H7 (cell line): Measurements from ENCODE around the gene AGBL4. TPM values are rescaled to one million over a fixed set of nuclear protein-coding genes. Genes with fewer than 3 reads are reported as not detected.
"Not testable (repeated sequence)": the region's sequence is repeated elsewhere in the genome, so short reads cannot be mapped to it uniquely, and the experiment has no call there.

Experiments used
- DNase-seq: peaks from one replicate; pipeline ENCODE4 v3.0.0; 2012
- H3K27me3 ChIP-seq: 2 replicates; pipeline ENCODE4 v1.6.0; 2011; ENCODE audit warnings: mild to moderate bottlenecking, low read length; ENCODE audit not compliant: control insufficient read depth, insufficient read depth
- H3K36me3 ChIP-seq: replicated peaks from 2 replicates; pipeline ENCODE4 v1.5.1; 2011; ENCODE audit warnings: low read length; ENCODE audit not compliant: control insufficient read depth, insufficient read depth
- H3K4me3 ChIP-seq: 2 replicates; pipeline ENCODE4 v1.5.1; 2011; ENCODE audit warnings: low read depth, mild to moderate bottlenecking, control low read depth, low read length, moderate library complexity; ENCODE audit not compliant: insufficient read depth
- total RNA-seq: library from RNA; depleted of rRNA; stranded (reverse); fragments of >200 nt; shearing (Covaris generic); gene quantifications from 2 replicates; pipeline ENCODE4 v1.2.3, GENCODE V29; 2014

AGBL4 gene
- total RNA-seq, 1 experiment from 2014 or later = 0.87 TPM

GRCh38 chr1:49842596-49842995, 181.2 kb downstream of the AGBL4 start:
- Histone ChIP-seq H3K27me3 (no peaks in the 10 kb centered on the region), H3K4me3 (no peak overlapping the region), H3K36me3 (no peaks in the 10 kb centered on the region)
- no peak for DNase-seq

DNA sequence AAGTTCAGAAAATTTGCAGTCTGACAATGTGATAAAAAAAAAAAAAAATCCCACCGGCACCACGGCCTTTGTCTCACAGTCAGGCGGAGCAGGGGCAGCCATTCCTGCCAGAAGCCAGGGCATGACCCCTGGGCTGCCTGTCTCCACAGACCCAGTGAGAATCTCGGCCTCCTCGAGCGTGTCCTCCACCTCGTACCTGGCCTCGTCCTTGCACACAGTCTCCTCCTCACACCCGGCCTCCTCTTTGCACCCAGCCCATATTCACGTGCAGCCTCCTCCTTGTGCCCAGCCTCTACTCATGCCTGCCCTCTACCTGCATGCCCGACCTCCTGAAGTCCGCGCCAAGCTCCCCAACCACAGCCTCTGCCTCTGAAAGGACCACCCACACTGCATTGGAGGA, 182.0 kb downstream of the AGBL4 start:
- Histone ChIP-seq H3K4me3 (no peak overlapping the region), H3K36me3 (no peaks in the 10 kb centered on the region), H3K27me3 (no peaks in the 10 kb centered on the region)
- DNase-seq = no peak

DNA sequence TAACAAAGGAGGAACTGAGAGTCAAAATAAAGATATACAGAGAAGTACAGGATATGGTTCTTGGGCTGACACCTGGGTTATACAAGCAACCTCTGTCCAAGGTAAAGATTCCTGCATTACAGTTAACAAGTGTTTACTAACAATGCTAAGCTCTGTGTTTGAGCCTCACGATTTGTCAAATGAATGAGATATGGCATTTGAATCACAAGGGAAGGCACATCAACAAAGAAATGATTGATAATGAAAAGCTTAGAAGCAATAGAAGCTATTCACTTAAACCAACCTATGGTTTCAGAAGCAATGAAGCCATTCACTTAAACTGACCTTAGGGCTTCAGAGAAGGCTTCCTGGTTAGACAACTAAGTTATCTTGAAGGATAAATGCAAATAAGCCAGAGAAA, 199.5 kb downstream of the AGBL4 start:
- DNase-seq = no peak
- H3K36me3 ChIP-seq = no peaks in the 10 kb centered on the region
- no peaks in the 10 kb centered on the region for H3K27me3 ChIP-seq
- H3K4me3 ChIP-seq = no peak overlapping the region

GRCh38 chr1:49817681-49818080, 206.1 kb downstream of the AGBL4 start:
- no peak for DNase-seq
- H3K27me3 ChIP-seq = no peaks in the 10 kb centered on the region
- no peaks in the 10 kb centered on the region for H3K36me3 ChIP-seq
- H3K4me3 ChIP-seq = no peak overlapping the region

DNA sequence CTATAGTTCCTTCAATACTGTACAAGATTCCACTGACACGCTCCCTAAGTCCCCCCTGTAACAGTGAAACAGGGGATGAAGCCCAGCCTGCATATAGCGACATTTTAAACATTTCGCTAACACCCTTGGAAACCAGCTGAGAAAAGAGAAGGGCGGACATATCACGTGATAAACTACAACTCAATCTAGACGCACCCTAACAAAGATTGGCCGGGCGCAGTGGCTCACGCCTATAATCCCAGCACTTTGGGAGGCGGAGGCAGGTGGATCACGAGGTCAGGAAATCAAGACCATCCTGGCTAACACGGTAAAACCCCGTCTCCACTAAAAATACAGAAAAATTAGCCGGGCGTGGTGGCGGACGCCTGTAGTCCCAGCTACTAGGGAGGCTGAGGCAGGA, 236.7 kb downstream of the AGBL4 start:
- not testable (repeated sequence) for DNase-seq, H3K27me3 ChIP-seq, H3K36me3 ChIP-seq, H3K4me3 ChIP-seq

GRCh38 chr1:49765034-49765433, 258.7 kb downstream of the AGBL4 start:
- no peaks in the 10 kb centered on the region for H3K36me3 ChIP-seq
- no peaks in the 10 kb centered on the region for H3K27me3 ChIP-seq
- H3K4me3 ChIP-seq = no peak overlapping the region
- no peak for DNase-seq

GRCh38 chr1:49738118-49738517, 285.6 kb downstream of the AGBL4 start:
- not testable (repeated sequence) for H3K27me3 ChIP-seq, H3K4me3 ChIP-seq, H3K36me3 ChIP-seq, DNase-seq

GRCh38 chr1:49728377-49728776, 295.4 kb downstream of the AGBL4 start:
- no peak for DNase-seq
- no peaks in the 10 kb centered on the region for H3K27me3 ChIP-seq
- no peaks in the 10 kb centered on the region for H3K36me3 ChIP-seq
- no peak overlapping the region for H3K4me3 ChIP-seq

- Histone ChIP-seq H3K4me3 (no peak overlapping the region), H3K36me3 (no peaks in the 10 kb centered on the region), H3K27me3 (no peaks in the 10 kb centered on the region)
- no peak for DNase-seq
These were observed 300.1 kb downstream of the AGBL4 start for GRCh38 chr1:49723662-49724061.

GRCh38 chr1:49694251-49694827, 329.4 kb downstream of the AGBL4 start:
- DNase-seq = no peak
- H3K27me3 ChIP-seq = no peaks in the 10 kb centered on the region
- H3K4me3 ChIP-seq = no peak overlapping the region
- H3K36me3 ChIP-seq = no peaks in the 10 kb centered on the region

DNA sequence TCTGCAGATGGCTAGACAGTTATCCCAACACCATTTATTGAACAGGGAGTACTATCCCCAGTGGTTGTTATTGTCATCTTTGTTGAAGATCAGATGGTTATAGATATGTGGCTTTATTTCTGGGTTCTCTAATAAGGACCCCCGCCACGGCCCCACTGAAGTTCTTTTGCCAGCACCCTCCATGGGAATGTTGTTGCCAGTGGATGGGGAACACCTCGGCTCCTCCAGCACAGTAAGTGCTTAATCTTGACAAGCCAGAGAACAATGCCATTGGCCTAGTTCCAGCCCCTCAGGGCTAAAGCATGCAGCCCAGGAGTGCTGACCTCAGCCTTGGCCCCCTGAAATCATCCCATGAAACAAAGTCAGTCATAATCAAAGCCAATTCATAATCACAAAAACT, 337.6 kb downstream of the AGBL4 start:
- Histone ChIP-seq H3K36me3 (no peaks in the 10 kb centered on the region), H3K4me3 (no peak overlapping the region), H3K27me3 (no peaks in the 10 kb centered on the region)
- no peak for DNase-seq

GRCh38 chr1:49677706-49678105, 346.0 kb downstream of the AGBL4 start:
- H3K36me3 ChIP-seq = no peaks in the 10 kb centered on the region
- no peak for DNase-seq
- H3K27me3 ChIP-seq = no peaks in the 10 kb centered on the region
- no peak overlapping the region for H3K4me3 ChIP-seq

DNA sequence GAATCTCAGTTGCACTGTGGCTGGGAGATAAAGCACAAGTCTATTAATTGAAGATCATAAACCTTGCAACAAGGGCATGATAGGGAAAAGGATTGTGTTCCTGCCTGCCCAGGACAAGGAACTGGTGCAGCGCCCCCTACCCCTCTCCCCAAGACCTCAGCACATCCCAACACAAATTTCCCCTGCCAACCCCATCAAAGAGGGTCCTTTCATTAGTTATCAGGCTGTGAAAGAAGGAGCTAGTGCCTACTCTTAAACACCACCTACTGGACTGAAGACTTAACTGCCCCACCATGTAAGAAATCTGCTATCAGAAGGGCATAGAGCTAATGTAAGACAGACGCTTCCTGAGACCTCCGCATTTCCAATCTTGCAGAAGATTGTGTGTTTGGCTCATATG, 372.6 kb downstream of the AGBL4 start:
- no peaks in the 10 kb centered on the region for H3K27me3 ChIP-seq
- DNase-seq = no peak
- no peak overlapping the region for H3K4me3 ChIP-seq
- H3K36me3 ChIP-seq = no peaks in the 10 kb centered on the region

- no peaks in the 10 kb centered on the region for H3K36me3 ChIP-seq
- no peaks in the 10 kb centered on the region for H3K27me3 ChIP-seq
- no peak for DNase-seq
- H3K4me3 ChIP-seq = no peak overlapping the region
These were observed 393.6 kb downstream of the AGBL4 start for GRCh38 chr1:49630156-49630555.

DNA sequence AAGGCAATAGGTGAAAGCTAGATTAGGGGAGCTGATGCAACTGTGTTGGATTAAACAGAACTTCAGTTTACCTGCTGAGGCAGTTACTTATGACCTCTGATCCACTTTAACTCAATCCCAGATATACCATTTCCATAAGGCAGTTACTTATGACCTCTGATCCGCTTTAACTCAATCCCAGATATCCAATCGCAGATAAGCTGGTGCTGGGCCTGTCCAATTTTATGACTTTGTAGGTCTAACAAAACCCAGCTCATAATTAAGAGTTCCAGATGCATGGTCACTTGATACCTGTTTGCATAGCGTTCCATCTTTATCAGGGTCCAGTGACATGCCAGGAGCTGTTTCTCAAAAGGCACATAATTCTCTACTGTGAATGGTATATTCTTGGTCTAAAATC, 396.0 kb downstream of the AGBL4 start:
- Histone ChIP-seq H3K36me3 (no peaks in the 10 kb centered on the region), H3K27me3 (no peaks in the 10 kb centered on the region), H3K4me3 (no peak overlapping the region)
- no peak for DNase-seq

DNA sequence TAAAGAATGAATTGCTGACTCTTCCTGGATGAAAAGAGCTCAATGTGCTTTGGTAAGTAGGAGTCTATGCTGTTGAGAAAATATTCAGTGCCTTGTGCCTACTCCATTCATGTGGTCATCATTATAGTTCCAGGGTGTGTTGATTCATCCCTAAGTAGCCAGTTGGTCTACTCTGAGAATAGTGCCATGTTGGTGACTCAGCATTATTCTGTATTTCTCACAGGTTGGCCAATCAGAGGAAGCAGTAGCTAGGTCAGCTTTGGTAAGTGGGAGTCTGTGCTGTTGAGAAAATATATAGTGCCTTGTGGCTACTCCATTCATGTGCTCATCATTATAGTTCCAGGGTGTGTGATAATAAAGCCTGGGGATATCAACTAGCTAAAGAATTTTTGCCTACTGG, 397.3 kb downstream of the AGBL4 start:
- no peak for DNase-seq
- Histone ChIP-seq H3K27me3 (no peaks in the 10 kb centered on the region), H3K4me3 (no peak overlapping the region), H3K36me3 (no peaks in the 10 kb centered on the region)
